Measurements from ENCODE around the gene OR6J1. TPM values are rescaled to one million over a fixed set of nuclear protein-coding genes. Genes with fewer than 3 reads are reported as not detected.

OR6J1 gene
- total and polyA plus RNA-seq, 12 donors = not detected

DNA sequence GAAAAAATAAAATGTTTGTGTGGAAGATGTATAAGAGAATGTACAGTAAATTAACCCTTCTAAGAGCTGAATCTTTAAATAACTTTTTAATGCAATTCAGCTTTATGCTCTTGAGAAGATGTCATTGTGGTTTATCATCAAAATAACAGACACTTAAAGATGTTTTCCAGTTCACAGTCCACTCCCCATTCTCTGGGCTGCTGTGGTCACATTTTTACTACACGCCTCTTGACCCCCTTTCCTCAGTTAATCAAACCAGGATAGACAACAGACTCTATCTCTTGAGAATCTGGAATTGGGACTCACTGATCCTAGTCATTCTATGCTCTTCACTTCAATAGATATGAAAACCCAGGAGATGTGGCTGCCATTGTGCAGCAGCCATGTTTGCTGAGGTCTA is 24.7 kb upstream of the OR6J1 start:
- no peak overlapping the region for H3K4me3 ChIP-seq
- DNase-seq = no peak
- 79 to 89% (median 86%) methylated on average over 1 of the region's 1 CpG for WGBS, 4 donors
- TF ChIP-seq, protein P1, sequence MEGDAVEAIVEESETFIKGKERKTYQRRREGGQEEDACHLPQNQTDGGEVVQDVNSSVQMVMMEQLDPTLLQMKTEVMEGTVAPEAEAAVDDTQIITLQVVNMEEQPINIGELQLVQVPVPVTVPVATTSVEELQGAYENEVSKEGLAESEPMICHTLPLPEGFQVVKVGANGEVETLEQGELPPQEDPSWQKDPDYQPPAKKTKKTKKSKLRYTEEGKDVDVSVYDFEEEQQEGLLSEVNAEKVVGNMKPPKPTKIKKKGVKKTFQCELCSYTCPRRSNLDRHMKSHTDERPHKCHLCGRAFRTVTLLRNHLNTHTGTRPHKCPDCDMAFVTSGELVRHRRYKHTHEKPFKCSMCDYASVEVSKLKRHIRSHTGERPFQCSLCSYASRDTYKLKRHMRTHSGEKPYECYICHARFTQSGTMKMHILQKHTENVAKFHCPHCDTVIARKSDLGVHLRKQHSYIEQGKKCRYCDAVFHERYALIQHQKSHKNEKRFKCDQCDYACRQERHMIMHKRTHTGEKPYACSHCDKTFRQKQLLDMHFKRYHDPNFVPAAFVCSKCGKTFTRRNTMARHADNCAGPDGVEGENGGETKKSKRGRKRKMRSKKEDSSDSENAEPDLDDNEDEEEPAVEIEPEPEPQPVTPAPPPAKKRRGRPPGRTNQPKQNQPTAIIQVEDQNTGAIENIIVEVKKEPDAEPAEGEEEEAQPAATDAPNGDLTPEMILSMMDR (IDR thresholded peaks at IDR 0.05) = no peak
- intact Hi-C loops (cut with DNase I) = no loop called here
- H3K9me3 ChIP-seq (replicated peaks in 1 of 3) = no peaks in the 10 kb centered on the region
- H3K4me1 ChIP-seq (replicated peaks in 1 of 2) = peaks cover 0 to 4% of the 10 kb centered on the region in 2 donors
- no peaks in the 10 kb centered on the region for H3K36me3 ChIP-seq (replicated peaks in 1 of 2)
- H3K27me3 ChIP-seq = no peaks in the 10 kb centered on the region
- H3K27ac ChIP-seq = no peak overlapping the region

DNA sequence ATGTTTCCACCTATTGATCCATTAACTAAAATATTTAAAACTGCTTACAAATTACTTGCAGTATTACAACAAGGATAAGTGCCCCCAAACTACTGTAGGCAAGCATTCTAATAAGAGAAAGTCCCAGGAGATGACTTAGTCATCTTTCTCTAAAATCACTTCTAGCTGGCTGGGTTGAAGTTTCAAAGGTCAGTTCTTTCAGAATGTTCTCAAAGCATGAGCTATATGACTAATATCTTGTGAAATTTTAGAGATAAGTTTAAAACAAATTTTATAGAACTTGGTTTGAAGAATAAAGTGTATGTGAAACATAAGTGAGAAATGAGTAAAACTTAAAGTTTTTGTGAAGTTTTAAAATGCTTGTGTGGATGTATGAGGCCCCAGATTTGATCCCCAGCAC is 24.3 kb upstream of the OR6J1 start:
- Histone ChIP-seq H3K9me3 (replicated peaks in 1 of 3) (no peaks in the 10 kb centered on the region), H3K4me3 (no peak overlapping the region), H3K27me3 (no peaks in the 10 kb centered on the region), H3K27ac (no peak overlapping the region), H3K36me3 (replicated peaks in 1 of 2) (no peaks in the 10 kb centered on the region), H3K4me1 (replicated peaks in 1 of 2) (peaks cover 0 to 4% of the 10 kb centered on the region in 2 donors)
- DNase-seq = no peak
- intact Hi-C loops (cut with DNase I) = no loop called here
- no peak for TF ChIP-seq POLR2A (IDR thresholded peaks at IDR 0.05)
- TF ChIP-seq, protein P1 (IDR thresholded peaks at IDR 0.05) = no peak

DNA sequence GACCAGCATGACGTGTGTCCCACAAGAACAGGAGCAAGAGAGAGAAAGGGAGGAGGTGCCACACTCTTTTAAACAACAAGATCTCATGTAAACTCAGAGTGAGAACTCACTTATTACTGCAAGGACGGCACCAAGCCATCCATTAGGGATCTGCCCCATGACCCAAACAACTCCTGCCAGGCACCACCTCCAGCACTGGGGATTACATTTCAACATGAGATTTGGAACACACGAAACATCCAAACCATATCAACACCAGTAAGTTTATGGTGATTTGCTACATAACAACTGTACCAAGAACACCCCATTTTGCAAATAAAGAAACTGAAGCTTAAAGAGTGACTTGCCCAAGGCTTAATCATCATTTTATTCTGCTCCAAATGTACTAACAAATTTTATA is 23.7 kb upstream of the OR6J1 start:
- H3K27me3 ChIP-seq = no peaks in the 10 kb centered on the region
- intact Hi-C loops (cut with DNase I) = no loop called here
- no peak overlapping the region for H3K27ac ChIP-seq
- no peak for TF ChIP-seq POLR2A (IDR thresholded peaks at IDR 0.05)
- TF ChIP-seq, protein P1 (IDR thresholded peaks at IDR 0.05) = no peak
- DNase-seq = no peak
- H3K4me1 ChIP-seq (replicated peaks in 1 of 2) = peaks cover 0 to 4% of the 10 kb centered on the region in 2 donors
- H3K36me3 ChIP-seq (replicated peaks in 1 of 2) = no peaks in the 10 kb centered on the region
- H3K9me3 ChIP-seq (replicated peaks in 1 of 3) = no peaks in the 10 kb centered on the region
- WGBS, 4 donors = 79 to 85% (median 83%) methylated on average over 3 of the region's 3 CpGs
- no peak overlapping the region for H3K4me3 ChIP-seq

DNA sequence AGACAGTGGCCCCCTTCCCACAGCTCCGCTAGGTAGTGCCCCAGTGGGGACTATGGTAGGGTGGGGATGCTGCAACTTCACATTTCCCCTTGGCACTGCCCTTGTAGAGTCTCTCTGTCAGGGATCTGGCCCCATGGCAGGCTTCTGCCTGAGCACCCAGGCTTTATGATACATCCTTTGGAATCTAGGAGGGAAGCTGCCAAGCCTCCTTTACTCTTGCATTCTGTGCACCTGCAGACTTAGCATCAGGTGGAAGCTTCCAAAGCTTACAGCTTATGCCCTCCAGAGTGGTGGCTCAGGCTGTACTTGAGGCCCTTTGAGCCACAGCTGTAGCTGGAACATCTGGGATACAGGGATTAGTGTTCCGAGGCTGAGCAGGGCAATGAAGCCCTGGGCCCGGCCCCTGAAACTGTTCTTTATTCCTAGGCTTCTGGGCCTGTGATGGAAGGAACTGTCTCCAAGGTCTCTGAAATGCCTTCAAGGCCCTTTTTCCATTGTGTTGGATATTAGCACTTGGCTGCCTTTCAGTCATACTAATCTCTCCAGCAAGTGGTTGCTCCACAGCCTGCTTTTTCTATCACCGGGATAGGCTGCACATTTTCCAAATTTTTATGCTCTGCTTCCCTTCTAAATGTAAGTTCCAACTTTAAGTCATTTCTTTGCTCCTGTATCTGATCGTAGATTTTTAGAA is 22.2 kb upstream of the OR6J1 start:
- no peak overlapping the region for H3K27ac ChIP-seq
- TF ChIP-seq, protein P1 (IDR thresholded peaks at IDR 0.05) = no peak
- TF ChIP-seq POLR2A (IDR thresholded peaks at IDR 0.05) = no peak
- 83 to 88% (median 85%) methylated on average over 4 to 5 of the region's 5 CpGs for WGBS, 4 donors
- intact Hi-C loops (cut with DNase I) = no loop called here
- H3K4me3 ChIP-seq = no peak overlapping the region
- no peaks in the 10 kb centered on the region for H3K27me3 ChIP-seq
- no peaks in the 10 kb centered on the region for H3K9me3 ChIP-seq (replicated peaks in 1 of 3)
- no peak for DNase-seq
- no peaks in the 10 kb centered on the region for H3K36me3 ChIP-seq (replicated peaks in 1 of 2)
- peaks cover 0 to 4% of the 10 kb centered on the region in 2 donors for H3K4me1 ChIP-seq (replicated peaks in 1 of 2)
